Mesothelial cell of epicardium (in vitro differentiated cells): Measurements from ENCODE around the gene CRACDL. TPM values are rescaled to one million over a fixed set of nuclear protein-coding genes. Genes with fewer than 3 reads are reported as not detected.
"Not testable (repeated sequence)": the region's sequence is repeated elsewhere in the genome, so short reads cannot be mapped to it uniquely, and the experiment has no call there.

Experiments used
- DNase-seq, 2 experiments: peaks; one replicate each; pipeline ENCODE4 v3.0.0; 2021; ENCODE audit warnings: low spot score in 2 of 2; ENCODE audit not compliant: unreplicated experiment in 2 of 2
- H3K27ac Mint-ChIP-seq: 2 replicates; pipeline ENCODE4 v1.8.0; 2021; ENCODE audit warnings: mixed read lengths
- H3K27me3 Mint-ChIP-seq: 2 replicates; pipeline ENCODE4 v1.8.0; 2021; ENCODE audit warnings: low read depth, mixed read lengths
- H3K36me3 Mint-ChIP-seq: 2 replicates; pipeline ENCODE4 v1.8.0; 2021; ENCODE audit warnings: mixed read lengths
- H3K4me1 Mint-ChIP-seq: 2 replicates; pipeline ENCODE4 v1.8.0; 2021; ENCODE audit warnings: mixed read lengths
- H3K4me3 Mint-ChIP-seq: 2 replicates; pipeline ENCODE4 v1.8.0; 2021; ENCODE audit warnings: mild to moderate bottlenecking, moderate library complexity, mixed read lengths
- H3K9me3 Mint-ChIP-seq: 2 replicates; pipeline ENCODE4 v1.8.0; 2021; ENCODE audit warnings: mixed read lengths
- CTCF ChIP-seq: fragments of 200-600 bp; sonication (generic); IDR thresholded peaks from one replicate; pipeline ENCODE4 v1.5.0; 2021; ENCODE audit warnings: antibody characterized with exemption; ENCODE audit not compliant: unreplicated experiment
- total RNA-seq: library from RNA; stranded (reverse); gene quantifications from 3 replicates; pipeline ENCODE4 v1.2.1, GENCODE V29; 2021

CRACDL gene
- total RNA-seq, 1 donor from 2014 or later, result 1.7 TPM

GRCh38 chr2:98901702-98902101, 34.3 kb downstream of the CRACDL start:
- H3K4me1 Mint-ChIP-seq, result no peaks in the 10 kb centered on the region
- H3K9me3 Mint-ChIP-seq, result no peaks in the 10 kb centered on the region
- peak in 1 of 2 experiments; percentile 26 for DNase-seq
- peaks cover 3% of the 10 kb centered on the region for H3K27me3 Mint-ChIP-seq
- H3K27ac Mint-ChIP-seq, result no peak overlapping the region
- TF ChIP-seq CTCF, result no peak
- no peaks in the 10 kb centered on the region for H3K36me3 Mint-ChIP-seq
- H3K4me3 Mint-ChIP-seq, result no peak overlapping the region

- no peak for TF ChIP-seq CTCF
- Mint-ChIP-seq H3K4me3 (no peak overlapping the region), H3K9me3 (no peaks in the 10 kb centered on the region), H3K36me3 (no peaks in the 10 kb centered on the region), H3K4me1 (no peaks in the 10 kb centered on the region), H3K27ac (no peak overlapping the region), H3K27me3 (peaks cover 3% of the 10 kb centered on the region)
- DNase-seq, result peak in 1 of 2 experiments; percentile 11
Observed at GRCh38 chr2:98901291-98901690, 34.7 kb downstream of the CRACDL start.

- peak in 1 of 2 experiments; percentile 20 for DNase-seq
- Mint-ChIP-seq H3K4me3 (no peak overlapping the region), H3K4me1 (no peaks in the 10 kb centered on the region), H3K36me3 (no peaks in the 10 kb centered on the region), H3K27me3 (peaks cover 3% of the 10 kb centered on the region), H3K27ac (no peak overlapping the region), H3K9me3 (no peaks in the 10 kb centered on the region)
- TF ChIP-seq CTCF, result no peak
Observed at GRCh38 chr2:98900721-98901120, 35.3 kb downstream of the CRACDL start.

- H3K36me3 Mint-ChIP-seq, H3K4me1 Mint-ChIP-seq, H3K27me3 Mint-ChIP-seq, H3K27ac Mint-ChIP-seq, H3K9me3 Mint-ChIP-seq, DNase-seq, H3K4me3 Mint-ChIP-seq: not testable (repeated sequence)
Observed at GRCh38 chr2:98899703-98900078, 36.3 kb downstream of the CRACDL start.

- Mint-ChIP-seq H3K4me1 (no peaks in the 10 kb centered on the region), H3K27ac (no peak overlapping the region), H3K9me3 (no peaks in the 10 kb centered on the region), H3K27me3 (peaks cover 3% of the 10 kb centered on the region), H3K36me3 (no peaks in the 10 kb centered on the region), H3K4me3 (no peak overlapping the region)
- peak in 1 of 2 experiments; percentile 11 for DNase-seq
- TF ChIP-seq CTCF, result no peak
Observed at GRCh38 chr2:98899041-98899702, 36.9 kb downstream of the CRACDL start.

GRCh38 chr2:98898423-98898841, 37.6 kb downstream of the CRACDL start:
- no peak for TF ChIP-seq CTCF
- no peaks in the 10 kb centered on the region for H3K36me3 Mint-ChIP-seq
- no peaks in the 10 kb centered on the region for H3K9me3 Mint-ChIP-seq
- H3K4me3 Mint-ChIP-seq, result no peak overlapping the region
- peak in 1 of 2 experiments; percentile 27 for DNase-seq
- peaks cover 5% of the 10 kb centered on the region for H3K27me3 Mint-ChIP-seq
- no peak overlapping the region for H3K27ac Mint-ChIP-seq
- H3K4me1 Mint-ChIP-seq, result no peaks in the 10 kb centered on the region
